Measurements from ENCODE around the gene TMEM217.

GRCh38 chr6:37275350-37275749 is 17.4 kb upstream of the TMEM217 start:
- no peak for TF ChIP-seq POLR2AphosphoS5 (IDR thresholded peaks at IDR 0.05; ENCODE audit: low read depth, low read length)
- TF ChIP-seq SIN3A (IDR thresholded peaks at IDR 0.05; ENCODE audit: borderline replicate concordance, insufficient read depth, low read length): no peak
